Measurements from ENCODE around the gene APBB2. TPM values are rescaled to one million over a fixed set of nuclear protein-coding genes. Genes with fewer than 3 reads are reported as not detected.
"Not testable (repeated sequence)": the region's sequence is repeated elsewhere in the genome, so short reads cannot be mapped to it uniquely, and the experiment has no call there.

APBB2 gene
- total RNA-seq, 4 donors from 2014 or later, result 139 to 248 (median 203) TPM

DNA sequence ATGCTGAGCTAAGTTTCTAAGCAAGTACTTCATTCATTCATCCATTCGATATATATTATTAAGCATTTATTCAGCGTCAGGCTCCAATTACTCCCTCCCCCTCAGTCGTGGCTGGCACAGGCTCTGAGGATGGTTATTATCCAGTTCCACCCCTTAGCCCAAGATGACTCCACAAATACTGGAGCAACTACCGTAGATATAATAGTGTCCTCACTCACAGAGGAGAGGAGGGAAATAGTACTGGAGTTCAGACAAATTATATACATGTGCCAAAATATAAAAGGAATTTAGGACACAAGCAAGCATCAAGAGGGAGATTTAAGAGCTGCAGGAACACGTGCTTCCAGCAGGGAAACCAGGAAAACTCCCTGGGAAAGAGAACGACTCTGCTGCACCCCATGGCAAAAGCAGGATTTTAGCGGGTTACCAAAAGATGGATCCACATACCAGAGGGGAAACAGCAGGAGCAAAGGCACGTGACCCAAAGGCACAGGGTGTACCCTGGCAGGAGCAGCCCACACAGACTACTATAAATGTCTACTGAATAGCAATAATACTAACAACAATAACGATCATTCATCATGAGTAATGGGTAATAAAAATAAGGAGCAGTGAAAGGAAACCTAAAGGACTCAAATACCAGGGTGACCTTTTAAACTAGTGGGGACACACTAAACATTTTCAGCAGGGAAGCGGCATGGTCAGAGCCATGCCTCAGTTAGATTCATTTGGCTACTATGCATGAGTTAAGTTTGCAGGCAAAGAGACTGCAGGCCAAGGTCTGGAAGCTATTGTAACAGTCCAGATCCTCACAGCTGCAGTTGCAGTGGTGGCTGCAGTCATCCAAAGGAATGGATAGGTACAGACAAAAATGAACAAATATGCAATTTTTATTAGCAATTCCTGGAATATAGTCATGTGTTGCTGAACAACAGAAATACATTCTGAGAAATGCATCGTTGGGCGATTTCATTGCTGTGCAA is 153.7 kb downstream of the APBB2 start:
- Histone ChIP-seq H3K9me3 (no peaks in the 10 kb centered on the region), H3K36me3 (no peaks in the 10 kb centered on the region), H3K4me1 (peaks cover 0 to 73% (median 23%) of the 10 kb centered on the region in 4 donors), H3K27ac (peak overlapping the region in 3 of 4 donors; percentile 7 to 82 (median 71)), H3K27me3 (no peaks in the 10 kb centered on the region), H3K4me3 (no peak overlapping the region)
- DNase-seq (ENCODE audit: low spot score in 2 of 2), result no peak
- TF ChIP-seq, protein P1, sequence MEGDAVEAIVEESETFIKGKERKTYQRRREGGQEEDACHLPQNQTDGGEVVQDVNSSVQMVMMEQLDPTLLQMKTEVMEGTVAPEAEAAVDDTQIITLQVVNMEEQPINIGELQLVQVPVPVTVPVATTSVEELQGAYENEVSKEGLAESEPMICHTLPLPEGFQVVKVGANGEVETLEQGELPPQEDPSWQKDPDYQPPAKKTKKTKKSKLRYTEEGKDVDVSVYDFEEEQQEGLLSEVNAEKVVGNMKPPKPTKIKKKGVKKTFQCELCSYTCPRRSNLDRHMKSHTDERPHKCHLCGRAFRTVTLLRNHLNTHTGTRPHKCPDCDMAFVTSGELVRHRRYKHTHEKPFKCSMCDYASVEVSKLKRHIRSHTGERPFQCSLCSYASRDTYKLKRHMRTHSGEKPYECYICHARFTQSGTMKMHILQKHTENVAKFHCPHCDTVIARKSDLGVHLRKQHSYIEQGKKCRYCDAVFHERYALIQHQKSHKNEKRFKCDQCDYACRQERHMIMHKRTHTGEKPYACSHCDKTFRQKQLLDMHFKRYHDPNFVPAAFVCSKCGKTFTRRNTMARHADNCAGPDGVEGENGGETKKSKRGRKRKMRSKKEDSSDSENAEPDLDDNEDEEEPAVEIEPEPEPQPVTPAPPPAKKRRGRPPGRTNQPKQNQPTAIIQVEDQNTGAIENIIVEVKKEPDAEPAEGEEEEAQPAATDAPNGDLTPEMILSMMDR (IDR thresholded peaks at IDR 0.05), result no peak
- TF ChIP-seq POLR2A (IDR thresholded peaks at IDR 0.05), result no peak
- TF ChIP-seq EP300 (IDR thresholded peaks at IDR 0.05), result peak; percentile 27 to 85
- WGBS, 2 donors, result 36% methylated on average over 12 of the region's 12 CpGs

DNA sequence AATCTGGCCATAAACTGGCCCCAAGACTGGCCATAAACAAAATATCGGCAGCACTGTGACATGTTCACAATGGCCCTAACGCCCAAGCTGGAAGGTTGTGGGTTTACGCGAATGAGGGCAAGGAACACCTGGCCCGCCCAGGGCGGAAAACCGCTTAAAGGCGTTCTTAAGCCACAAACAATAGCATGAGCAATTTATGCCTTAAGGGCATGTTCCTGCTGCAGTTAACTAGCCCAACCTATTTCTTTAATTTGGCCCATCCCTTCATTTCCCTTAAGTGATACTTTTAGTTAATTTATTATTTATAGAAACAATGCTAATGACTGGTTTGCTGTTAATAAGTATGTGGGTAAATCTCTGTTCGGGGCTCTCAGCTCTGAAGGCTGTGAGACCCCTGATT is 154.9 kb downstream of the APBB2 start:
- H3K27me3 ChIP-seq; H3K36me3 ChIP-seq; DNase-seq (ENCODE audit: low spot score in 2 of 2); H3K9me3 ChIP-seq; H3K4me3 ChIP-seq: not testable (repeated sequence)
- Histone ChIP-seq H3K4me1 (peaks cover 0 to 68% (median 23%) of the 10 kb centered on the region in 4 donors), H3K27ac (peak overlapping the region in 2 of 4 donors; percentile 71 to 82)
- WGBS, 2 donors, result 89 to 93% methylated on average over 9 of the region's 9 CpGs

DNA sequence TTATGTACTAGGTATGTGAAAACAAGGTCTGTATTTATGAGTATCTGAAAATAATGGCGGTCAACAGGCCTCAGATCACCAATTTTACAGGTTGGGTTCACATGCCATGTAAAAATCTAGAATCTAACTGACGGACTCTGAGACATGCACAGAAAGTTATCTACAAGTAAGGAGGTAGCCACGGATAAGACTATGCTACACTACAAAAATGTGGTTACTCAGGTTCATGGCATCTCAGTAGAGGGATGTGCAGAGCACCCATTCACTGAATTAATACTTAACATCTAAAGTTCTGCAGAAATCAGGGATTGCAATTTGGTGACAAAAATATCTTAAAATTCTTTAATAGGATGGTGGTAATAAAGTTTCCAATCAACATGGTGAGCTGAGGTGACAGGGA is 155.9 kb downstream of the APBB2 start:
- Histone ChIP-seq H3K36me3 (no peaks in the 10 kb centered on the region), H3K4me1 (peaks cover 0 to 61% (median 23%) of the 10 kb centered on the region in 4 donors), H3K4me3 (no peak overlapping the region), H3K9me3 (no peaks in the 10 kb centered on the region), H3K27me3 (no peaks in the 10 kb centered on the region), H3K27ac (peak overlapping the region in 2 of 4 donors; percentile 72 to 82)
- 87 to 90% methylated on average over 3 of the region's 3 CpGs for WGBS, 2 donors
- no peak for TF ChIP-seq EP300 (IDR thresholded peaks at IDR 0.05)
- TF ChIP-seq, protein P1 (IDR thresholded peaks at IDR 0.05), result no peak
- TF ChIP-seq POLR2A (IDR thresholded peaks at IDR 0.05), result no peak
- DNase-seq (ENCODE audit: low spot score in 2 of 2), result no peak

DNA sequence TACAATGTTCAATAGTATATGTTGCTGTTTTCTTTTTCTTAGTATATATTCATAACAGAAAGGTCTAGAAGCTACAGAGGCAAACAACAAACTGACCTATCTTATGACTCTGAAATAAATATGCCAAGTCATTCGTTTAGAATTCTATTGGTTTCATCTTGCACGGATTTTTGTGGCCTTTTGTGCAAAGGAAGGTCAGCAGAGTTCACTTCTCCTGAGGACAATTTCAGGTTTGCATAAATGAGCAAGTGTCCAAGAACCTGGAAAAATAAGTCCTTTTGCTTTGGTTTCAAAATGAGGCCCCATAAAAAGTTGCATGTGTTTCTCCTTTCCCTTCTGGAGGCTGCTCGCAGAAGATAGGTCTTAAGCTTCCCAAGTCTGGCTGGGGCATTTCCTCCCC is 156.9 kb downstream of the APBB2 start:
- WGBS, 2 donors, result 44 to 46% methylated on average over 3 of the region's 3 CpGs
- TF ChIP-seq POLR2A (IDR thresholded peaks at IDR 0.05) (no peak), EP300 (IDR thresholded peaks at IDR 0.05) (peak in 1 of 2 donors; percentile 70)
- Histone ChIP-seq H3K27me3 (no peaks in the 10 kb centered on the region), H3K27ac (peak overlapping the region in 2 of 4 donors; percentile 60 to 72), H3K4me3 (no peak overlapping the region), H3K36me3 (no peaks in the 10 kb centered on the region), H3K4me1 (peaks cover 0 to 51% (median 19%) of the 10 kb centered on the region in 4 donors), H3K9me3 (no peaks in the 10 kb centered on the region)
- peak in 1 of 2 donors; percentile 61 for DNase-seq (ENCODE audit: low spot score in 2 of 2)

DNA sequence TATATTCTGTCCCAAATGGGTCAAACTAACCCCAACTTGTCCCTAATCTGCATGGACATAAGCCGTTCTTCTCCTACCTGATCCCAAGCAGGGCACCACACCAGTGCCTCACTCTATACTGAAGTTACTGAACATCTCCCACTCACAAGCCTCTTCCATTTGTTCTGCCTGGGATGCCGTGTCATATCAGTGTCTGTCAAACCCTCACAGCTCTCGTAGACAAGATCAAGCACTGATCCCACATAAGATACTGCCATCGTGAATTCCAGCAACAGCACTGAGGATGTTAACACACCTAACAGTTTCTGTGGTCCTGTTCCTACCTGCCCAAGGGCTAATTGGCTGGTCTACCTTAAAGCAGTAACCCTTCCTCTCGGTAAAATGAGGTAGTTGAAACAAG is 162.1 kb downstream of the APBB2 start:
- WGBS, 2 donors, result 85 to 91% methylated on average over 5 of the region's 5 CpGs
- Histone ChIP-seq H3K27me3 (no peaks in the 10 kb centered on the region), H3K9me3 (no peaks in the 10 kb centered on the region), H3K4me1 (peaks cover 0 to 25% (median 2%) of the 10 kb centered on the region in 4 donors), H3K4me3 (no peak overlapping the region), H3K36me3 (no peaks in the 10 kb centered on the region), H3K27ac (peak overlapping the region in 2 of 4 donors; percentile 17 to 69)
- TF ChIP-seq EP300 (IDR thresholded peaks at IDR 0.05), result no peak
- DNase-seq (ENCODE audit: low spot score in 2 of 2), result no peak

DNA sequence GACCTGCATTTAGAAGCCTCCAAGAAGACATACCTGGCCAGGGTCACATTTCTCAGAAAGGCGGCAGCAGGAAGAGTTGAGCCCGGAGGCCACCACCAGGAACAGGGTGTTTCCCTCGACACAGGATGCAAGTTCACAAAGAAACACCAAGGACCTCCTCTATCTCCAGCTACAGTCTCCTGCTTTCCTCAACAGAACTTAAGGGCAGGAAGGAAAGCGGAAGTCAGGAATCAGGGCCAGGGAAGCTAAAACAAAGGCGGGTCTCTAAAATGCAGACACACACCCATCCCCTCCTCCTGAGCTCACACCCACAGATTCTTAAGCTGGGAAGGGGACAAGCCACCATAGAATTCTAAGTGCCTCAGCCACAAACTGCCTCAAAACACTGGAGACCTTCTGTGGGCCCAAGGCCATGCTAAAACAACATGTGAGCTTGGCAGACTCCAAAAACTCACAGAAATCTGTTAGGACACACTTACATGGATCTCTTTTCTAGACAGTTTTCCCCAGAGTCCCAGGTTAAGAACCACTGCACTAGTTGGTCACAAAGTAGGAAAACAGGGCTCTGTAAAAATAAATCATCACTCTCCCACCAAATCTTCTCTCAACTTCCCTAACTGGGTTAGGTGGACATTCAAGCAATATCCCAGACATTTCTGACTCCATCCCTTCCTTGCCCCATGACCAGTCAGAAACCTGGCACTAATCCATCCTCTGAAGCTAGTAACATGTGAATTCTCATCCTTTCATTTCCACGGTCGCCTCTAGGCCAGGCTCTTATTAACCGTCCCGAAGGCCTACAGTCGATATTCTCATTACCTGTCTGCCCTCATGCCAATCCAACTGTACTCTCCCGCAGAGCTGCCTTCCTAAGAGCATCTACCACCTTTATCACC is 163.2 kb downstream of the APBB2 start:
- Histone ChIP-seq H3K27me3 (no peaks in the 10 kb centered on the region), H3K36me3 (no peaks in the 10 kb centered on the region), H3K4me1 (peaks cover 0 to 19% (median 2%) of the 10 kb centered on the region in 4 donors), H3K9me3 (no peaks in the 10 kb centered on the region), H3K4me3 (no peak overlapping the region), H3K27ac (peak overlapping the region in 3 of 4 donors; percentile 26 to 69 (median 64))
- DNase-seq (ENCODE audit: low spot score in 2 of 2), result no peak
- no peak for TF ChIP-seq EP300 (IDR thresholded peaks at IDR 0.05)
- no peak for TF ChIP-seq POLR2A (IDR thresholded peaks at IDR 0.05)
- TF ChIP-seq, protein P1 (IDR thresholded peaks at IDR 0.05), result no peak
- 69 to 74% methylated on average over 11 of the region's 11 CpGs for WGBS, 2 donors

All from tibial nerve (tissue), 4 donors.